NCI-H345 treated with DMSO at 0.1 percent for 48 hours (cell line): ENCODE measurements around the gene PEX10.
"Not testable (repeated sequence)": the region's sequence is repeated elsewhere in the genome, so short reads cannot be mapped to it uniquely, and the experiment has no call there.

Source experiments
- DNase-seq: peaks from one replicate; lab custom pipeline; 2025; ENCODE audit not compliant: unreplicated experiment; lab: John Stamatoyannopoulos, UW

The PEX10 gene

GRCh38 chr1:2443277-2444137 lies 31.1 kb upstream of the PEX10 start:
- DNase-seq, result no peak

- no peak for DNase-seq
These were observed 30.3 kb upstream of the PEX10 start for GRCh38 chr1:2442661-2443060.

- no peak for DNase-seq
These were observed 29.4 kb upstream of the PEX10 start for GRCh38 chr1:2441746-2442145.

GRCh38 chr1:2440346-2440745 lies 28.0 kb upstream of the PEX10 start:
- not testable (repeated sequence) for DNase-seq

GRCh38 chr1:2439369-2439768 lies 27.0 kb upstream of the PEX10 start:
- DNase-seq, result no peak

- no peak for DNase-seq
These were observed 26.3 kb upstream of the PEX10 start for GRCh38 chr1:2438641-2439040.

GRCh38 chr1:2438038-2438437 lies 25.7 kb upstream of the PEX10 start:
- DNase-seq, result no peak

GRCh38 chr1:2437617-2438016 lies 25.3 kb upstream of the PEX10 start:
- no peak for DNase-seq

- no peak for DNase-seq
These were observed 24.5 kb upstream of the PEX10 start for GRCh38 chr1:2436876-2437275.

- no peak for DNase-seq
These were observed 23.5 kb upstream of the PEX10 start for GRCh38 chr1:2435746-2436355.

GRCh38 chr1:2435091-2435490 lies 22.7 kb upstream of the PEX10 start:
- no peak for DNase-seq

GRCh38 chr1:2433936-2434655 lies 21.7 kb upstream of the PEX10 start:
- DNase-seq, result no peak

GRCh38 chr1:2433196-2433595 lies 20.8 kb upstream of the PEX10 start:
- DNase-seq, result no peak

- no peak for DNase-seq
These were observed 20.1 kb upstream of the PEX10 start for GRCh38 chr1:2432441-2432844.

GRCh38 chr1:2431518-2431917 lies 19.2 kb upstream of the PEX10 start:
- no peak for DNase-seq

- no peak for DNase-seq
These were observed 18.7 kb upstream of the PEX10 start for GRCh38 chr1:2431103-2431502.

- no peak for DNase-seq
These were observed 18.2 kb upstream of the PEX10 start for GRCh38 chr1:2430592-2430973.

GRCh38 chr1:2429780-2430591 lies 17.6 kb upstream of the PEX10 start:
- no peak for DNase-seq

GRCh38 chr1:2428490-2428889 lies 16.1 kb upstream of the PEX10 start:
- DNase-seq, result no peak

GRCh38 chr1:2427976-2428375 lies 15.6 kb upstream of the PEX10 start:
- no peak for DNase-seq

GRCh38 chr1:2427051-2427450 lies 14.7 kb upstream of the PEX10 start:
- DNase-seq, result no peak
